ENCODE measurements around the gene CBLC.

Gene CBLC

GRCh38 chr19:44800461-44800860 lies 22.8 kb downstream of the CBLC start:
- H3K9ac ChIP-seq: no peak overlapping the region
- peak overlapping the region; percentile 19 for H2AFZ ChIP-seq
- H3K27me3 ChIP-seq (ENCODE audit: control insufficient read depth, insufficient read depth, low read length): no peaks in the 10 kb centered on the region
- no peaks in the 10 kb centered on the region for H3K4me1 ChIP-seq
- peak; percentile 97 for TF ChIP-seq CTCF (IDR thresholded peaks at IDR 0.05)
- H3K27ac ChIP-seq: no peak overlapping the region
- no peaks in the 10 kb centered on the region for H3K9me3 ChIP-seq (ENCODE audit: control insufficient read depth, low read length)
- no peaks in the 10 kb centered on the region for H3K36me3 ChIP-seq (ENCODE audit: control insufficient read depth, insufficient read depth, low read length)
- H3K4me3 ChIP-seq (ENCODE audit: low read depth, low read length): no peak overlapping the region
- no peak overlapping the region for H3K4me2 ChIP-seq (ENCODE audit: low read length)
- H3K79me2 ChIP-seq: no peaks in the 10 kb centered on the region

DNA sequence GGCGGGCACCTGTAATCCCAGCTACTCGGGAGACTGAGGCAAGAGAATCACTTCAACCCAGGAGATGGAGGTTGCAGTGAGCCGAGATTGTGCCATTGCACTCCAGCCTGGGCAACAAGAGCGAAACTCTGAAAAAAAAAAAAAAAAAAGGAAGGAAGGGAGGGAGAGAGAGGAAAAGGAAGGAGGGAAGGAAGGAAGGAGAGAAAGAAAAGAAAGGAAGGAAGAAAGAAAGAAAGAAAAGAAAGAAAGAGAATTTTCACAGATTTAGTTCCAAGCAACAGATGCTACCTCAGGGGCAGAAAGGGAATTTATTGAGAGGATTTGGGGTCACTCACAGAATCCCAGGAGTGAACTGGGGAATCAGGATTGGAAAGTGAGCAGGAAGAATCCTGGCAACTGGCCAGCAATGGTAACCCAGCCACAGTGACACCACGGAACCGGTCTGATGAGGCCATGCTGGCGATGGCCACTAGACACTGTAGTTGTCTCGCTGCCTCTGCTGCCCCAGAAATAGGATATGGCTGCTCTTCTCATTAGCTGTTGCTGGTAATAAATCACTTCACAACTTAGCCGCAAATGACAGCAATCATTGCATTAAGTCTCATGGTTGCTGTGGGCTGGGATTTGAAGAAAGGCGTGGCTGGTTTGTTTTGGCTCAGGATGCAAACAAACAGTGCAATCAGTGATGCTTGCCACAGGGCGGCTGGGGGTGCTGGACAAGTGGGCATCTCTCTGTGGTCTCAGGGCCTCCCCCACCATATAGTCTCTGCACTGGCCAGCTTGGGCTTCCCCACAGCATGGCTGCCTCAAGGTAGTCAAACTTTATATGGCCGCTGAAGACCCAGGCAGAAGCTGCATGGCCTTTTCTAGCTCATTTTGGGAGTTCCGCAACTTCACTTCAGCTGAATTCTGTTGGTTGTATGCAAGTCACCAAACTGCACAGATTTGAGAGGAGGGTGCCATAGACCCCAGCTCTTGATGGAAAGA lies 26.0 kb downstream of the CBLC start:
- H3K4me2 ChIP-seq (ENCODE audit: low read length): no peak overlapping the region
- H3K27ac ChIP-seq: no peak overlapping the region
- H3K4me1 ChIP-seq: peaks cover 18% of the 10 kb centered on the region
- H3K79me2 ChIP-seq: no peaks in the 10 kb centered on the region
- TF ChIP-seq CTCF (IDR thresholded peaks at IDR 0.05): no peak
- H3K9me3 ChIP-seq (ENCODE audit: control insufficient read depth, low read length): no peaks in the 10 kb centered on the region
- H3K27me3 ChIP-seq (ENCODE audit: control insufficient read depth, insufficient read depth, low read length): no peaks in the 10 kb centered on the region
- no peaks in the 10 kb centered on the region for H3K36me3 ChIP-seq (ENCODE audit: control insufficient read depth, insufficient read depth, low read length)
- H2AFZ ChIP-seq: no peak overlapping the region
- H3K9ac ChIP-seq: no peak overlapping the region
- no peak overlapping the region for H3K4me3 ChIP-seq (ENCODE audit: low read depth, low read length)

DNA sequence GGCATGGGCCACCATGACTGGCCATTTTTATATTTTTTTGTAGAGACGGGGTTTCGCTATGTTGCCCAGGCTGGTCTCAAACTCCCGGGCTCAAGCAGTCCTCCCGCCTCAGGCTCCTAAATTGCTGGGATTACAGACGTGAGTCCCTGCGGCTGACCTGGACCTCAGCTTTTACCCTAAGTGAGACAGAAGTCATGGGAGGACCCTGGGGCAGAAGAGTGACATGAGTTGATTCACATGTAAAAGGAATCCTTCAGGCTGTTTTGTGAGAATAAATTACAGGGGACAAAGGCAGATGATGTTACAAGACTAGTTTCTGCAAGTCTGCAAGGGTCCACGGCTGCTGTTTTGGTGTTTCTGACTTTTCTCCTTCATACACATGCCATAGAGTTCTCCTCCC lies 28.6 kb downstream of the CBLC start:
- no peak overlapping the region for H3K27ac ChIP-seq
- no peaks in the 10 kb centered on the region for H3K9me3 ChIP-seq (ENCODE audit: control insufficient read depth, low read length)
- peaks cover 18% of the 10 kb centered on the region for H3K4me1 ChIP-seq
- H3K79me2 ChIP-seq: no peaks in the 10 kb centered on the region
- H3K27me3 ChIP-seq (ENCODE audit: control insufficient read depth, insufficient read depth, low read length): no peaks in the 10 kb centered on the region
- H3K4me2 ChIP-seq (ENCODE audit: low read length): no peak overlapping the region
- TF ChIP-seq CTCF (IDR thresholded peaks at IDR 0.05): no peak
- H2AFZ ChIP-seq: no peak overlapping the region
- no peak overlapping the region for H3K9ac ChIP-seq
- H3K36me3 ChIP-seq (ENCODE audit: control insufficient read depth, insufficient read depth, low read length): no peaks in the 10 kb centered on the region
- no peak overlapping the region for H3K4me3 ChIP-seq (ENCODE audit: low read depth, low read length)

DNA sequence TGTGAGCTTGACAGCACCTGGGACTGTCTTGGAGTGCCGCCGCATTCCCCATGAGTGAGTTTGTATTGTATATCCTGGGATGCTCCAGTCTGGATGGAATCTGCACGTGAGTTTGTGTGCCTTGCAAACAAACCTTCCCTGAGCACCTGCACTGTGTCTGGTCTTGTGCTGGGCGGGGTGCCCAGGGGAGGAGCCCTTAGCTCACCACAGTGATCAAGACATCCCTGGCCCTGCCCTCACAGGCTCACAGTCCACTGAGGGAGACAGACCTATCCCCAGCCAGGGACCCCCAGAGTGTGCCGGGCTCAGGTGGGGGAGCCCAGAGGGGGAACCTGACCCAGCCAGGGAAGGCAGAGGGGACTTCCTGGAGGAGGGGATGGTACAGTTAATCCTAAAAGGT lies 29.5 kb downstream of the CBLC start:
- Histone ChIP-seq H3K36me3 (ENCODE audit: control insufficient read depth, insufficient read depth, low read length) (no peaks in the 10 kb centered on the region), H3K79me2 (no peaks in the 10 kb centered on the region), H3K4me2 (ENCODE audit: low read length) (no peak overlapping the region), H3K4me1 (peaks cover 18% of the 10 kb centered on the region), H3K9me3 (ENCODE audit: control insufficient read depth, low read length) (no peaks in the 10 kb centered on the region), H3K4me3 (ENCODE audit: low read depth, low read length) (no peak overlapping the region), H2AFZ (peak overlapping the region; percentile 93), H3K9ac (no peak overlapping the region), H3K27ac (peak overlapping the region; percentile 96), H3K27me3 (ENCODE audit: control insufficient read depth, insufficient read depth, low read length) (no peaks in the 10 kb centered on the region)
- no peak for TF ChIP-seq CTCF (IDR thresholded peaks at IDR 0.05)

Data from parathyroid adenoma (tissue), 2 donors.